Measurements from ENCODE around the gene PRDM2. TPM values are rescaled to one million over a fixed set of nuclear protein-coding genes. Genes with fewer than 3 reads are reported as not detected.

Gene PRDM2
- total RNA-seq, 1 donor: 12.7 TPM

DNA sequence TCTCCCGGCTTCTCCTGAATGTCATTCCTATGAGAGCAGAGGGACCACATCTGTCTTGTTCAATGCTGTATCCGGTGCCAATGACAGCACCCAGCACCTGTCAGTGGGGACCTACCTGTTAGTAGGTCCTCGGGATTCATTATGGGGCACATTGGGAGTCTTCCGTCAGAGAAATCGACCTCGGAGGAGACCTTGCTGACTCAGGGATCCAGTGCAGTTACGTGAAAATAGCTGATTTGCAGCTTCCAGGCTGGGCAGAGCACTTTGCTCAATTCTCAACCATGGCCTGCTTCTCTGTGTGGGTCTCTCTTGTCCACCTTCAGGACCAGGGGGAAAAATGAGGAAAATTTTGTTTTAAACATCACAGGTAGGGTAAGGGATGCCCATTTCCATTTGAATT, 130.2 kb downstream of the PRDM2 start:
- H3K27me3 ChIP-seq (ENCODE audit: insufficient read depth, low read length): no peaks in the 10 kb centered on the region
- DNase-seq (ENCODE audit: insufficient read length, low spot score, missing footprints): no peak
- H2AFZ ChIP-seq (ENCODE audit: low read length): no peak overlapping the region
- no peaks in the 10 kb centered on the region for H3K4me1 ChIP-seq (ENCODE audit: insufficient read depth, low read length)
- H4K20me1 ChIP-seq (ENCODE audit: insufficient read depth, low read length): peaks cover 3% of the 10 kb centered on the region
- H3K4me3 ChIP-seq (ENCODE audit: insufficient read depth, low read length): no peak overlapping the region
- H3K27ac ChIP-seq (ENCODE audit: low read depth, low read length): no peak overlapping the region
- no peak overlapping the region for H3K4me2 ChIP-seq (ENCODE audit: insufficient read depth, low read length)
- H3K9me3 ChIP-seq (ENCODE audit: low read depth, low read length): no peaks in the 10 kb centered on the region
- TF ChIP-seq CTCF (IDR thresholded peaks at IDR 0.05; ENCODE audit: extremely low read depth, low read depth, low read length): no peak
- no peaks in the 10 kb centered on the region for H3K79me2 ChIP-seq (ENCODE audit: insufficient read depth, low read length)
- no peaks in the 10 kb centered on the region for H3K36me3 ChIP-seq (ENCODE audit: insufficient read depth, low read length)

DNA sequence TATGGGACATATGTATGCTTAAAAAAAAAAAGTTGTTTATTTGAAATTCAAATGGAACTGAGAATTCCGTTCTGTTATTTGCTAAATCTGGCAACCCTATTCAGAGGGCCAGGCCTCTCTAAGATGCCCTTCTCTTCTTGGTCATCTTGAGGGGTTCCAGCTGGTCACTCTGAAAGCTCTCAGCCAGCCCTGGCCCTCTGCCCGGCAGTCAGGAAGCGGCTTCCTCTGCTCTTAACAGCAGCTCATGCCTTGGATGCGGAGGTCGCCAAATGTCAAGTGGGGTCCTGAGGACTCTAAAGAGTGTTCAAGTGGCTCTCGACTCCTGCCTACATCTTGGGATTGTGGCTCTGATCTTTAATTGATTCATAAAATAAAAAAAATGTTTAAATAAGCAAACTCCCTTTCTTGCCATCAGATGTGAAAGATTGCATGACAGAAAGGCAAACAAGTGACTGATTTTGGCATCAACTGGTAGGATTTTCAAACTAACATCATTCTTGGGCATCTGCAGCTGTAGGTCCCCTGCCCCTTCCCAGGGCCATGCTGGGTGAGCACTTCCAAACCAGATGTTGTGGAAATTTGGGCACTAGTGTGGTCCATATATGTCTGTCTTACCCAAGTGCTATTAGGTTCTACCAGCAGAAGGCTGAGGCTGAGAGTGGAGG, 130.8 kb downstream of the PRDM2 start:
- Histone ChIP-seq H3K79me2 (ENCODE audit: insufficient read depth, low read length) (no peaks in the 10 kb centered on the region), H4K20me1 (ENCODE audit: insufficient read depth, low read length) (peaks cover 3% of the 10 kb centered on the region), H3K27ac (ENCODE audit: low read depth, low read length) (no peak overlapping the region), H3K4me3 (ENCODE audit: insufficient read depth, low read length) (no peak overlapping the region), H3K27me3 (ENCODE audit: insufficient read depth, low read length) (no peaks in the 10 kb centered on the region), H3K9me3 (ENCODE audit: low read depth, low read length) (no peaks in the 10 kb centered on the region), H3K4me1 (ENCODE audit: insufficient read depth, low read length) (no peaks in the 10 kb centered on the region), H3K4me2 (ENCODE audit: insufficient read depth, low read length) (no peak overlapping the region), H2AFZ (ENCODE audit: low read length) (no peak overlapping the region), H3K36me3 (ENCODE audit: insufficient read depth, low read length) (no peaks in the 10 kb centered on the region)
- DNase-seq (ENCODE audit: insufficient read length, low spot score, missing footprints): no peak
- TF ChIP-seq CTCF (IDR thresholded peaks at IDR 0.05; ENCODE audit: extremely low read depth, low read depth, low read length): no peak

GRCh38 chr1:13832100-13832499, 132.1 kb downstream of the PRDM2 start:
- H3K9me3 ChIP-seq (ENCODE audit: low read depth, low read length): no peaks in the 10 kb centered on the region
- H3K36me3 ChIP-seq (ENCODE audit: insufficient read depth, low read length): no peaks in the 10 kb centered on the region
- no peaks in the 10 kb centered on the region for H3K79me2 ChIP-seq (ENCODE audit: insufficient read depth, low read length)
- TF ChIP-seq CTCF (IDR thresholded peaks at IDR 0.05; ENCODE audit: extremely low read depth, low read depth, low read length): no peak
- no peak overlapping the region for H3K4me3 ChIP-seq (ENCODE audit: insufficient read depth, low read length)
- H3K27ac ChIP-seq (ENCODE audit: low read depth, low read length): no peak overlapping the region
- peaks cover 3% of the 10 kb centered on the region for H4K20me1 ChIP-seq (ENCODE audit: insufficient read depth, low read length)
- H3K4me2 ChIP-seq (ENCODE audit: insufficient read depth, low read length): no peak overlapping the region
- no peak overlapping the region for H2AFZ ChIP-seq (ENCODE audit: low read length)
- no peaks in the 10 kb centered on the region for H3K27me3 ChIP-seq (ENCODE audit: insufficient read depth, low read length)
- no peak for DNase-seq (ENCODE audit: insufficient read length, low spot score, missing footprints)
- no peaks in the 10 kb centered on the region for H3K4me1 ChIP-seq (ENCODE audit: insufficient read depth, low read length)

- Histone ChIP-seq H3K79me2 (ENCODE audit: insufficient read depth, low read length) (no peaks in the 10 kb centered on the region), H2AFZ (ENCODE audit: low read length) (no peak overlapping the region), H3K4me1 (ENCODE audit: insufficient read depth, low read length) (no peaks in the 10 kb centered on the region), H3K9me3 (ENCODE audit: low read depth, low read length) (no peaks in the 10 kb centered on the region), H3K4me2 (ENCODE audit: insufficient read depth, low read length) (no peak overlapping the region), H3K27ac (ENCODE audit: low read depth, low read length) (no peak overlapping the region), H4K20me1 (ENCODE audit: insufficient read depth, low read length) (peaks cover 3% of the 10 kb centered on the region), H3K27me3 (ENCODE audit: insufficient read depth, low read length) (no peaks in the 10 kb centered on the region), H3K4me3 (ENCODE audit: insufficient read depth, low read length) (no peak overlapping the region), H3K36me3 (ENCODE audit: insufficient read depth, low read length) (no peaks in the 10 kb centered on the region)
- no peak for TF ChIP-seq CTCF (IDR thresholded peaks at IDR 0.05; ENCODE audit: extremely low read depth, low read depth, low read length)
- DNase-seq (ENCODE audit: insufficient read length, low spot score, missing footprints): no peak
Measured at GRCh38 chr1:13832536-13832935, 132.5 kb downstream of the PRDM2 start.

Data from osteoblast (primary cell).